PFSK-1 (cell line): ENCODE data around the gene CAND2.

ENCODE experiments used
- FOXP2 ChIP-seq: optimal IDR thresholded peaks from 2 replicates; pipeline ENCODE3; 2011; ENCODE audit warnings: borderline replicate concordance, control low read depth, inconsistent platforms; ENCODE audit not compliant: insufficient read depth; ENCODE audit errors: extremely low read length, extremely low read depth
- POLR2AphosphoS5 ChIP-seq: IDR thresholded peaks from 2 replicates; pipeline ENCODE4 v1.6.1; 2012; ENCODE audit warnings: low read depth, mild to moderate bottlenecking, control low read depth, low read length, moderate library complexity
- REST ChIP-seq, 2 experiments: IDR thresholded peaks; 2 replicates each; pipeline versions ENCODE4 v1.6.1 to v1.8.0; 2011 to 2012; ENCODE audit warnings: low read depth in 2 of 2, low read length in 2 of 2, control low read depth in 1 of 2, inconsistent platforms in 1 of 2, mild to moderate bottlenecking in 1 of 2, moderate library complexity in 1 of 2; ENCODE audit not compliant: insufficient read depth in 1 of 2
- SIN3A ChIP-seq: IDR thresholded peaks from 2 replicates; pipeline ENCODE4 v1.6.1; 2012; ENCODE audit warnings: mild to moderate bottlenecking, low read length, moderate library complexity, borderline replicate concordance; ENCODE audit not compliant: insufficient read depth
- TAF1 ChIP-seq: IDR thresholded peaks from 2 replicates; pipeline ENCODE4 v1.6.1; 2012; ENCODE audit warnings: low read length, control low read depth, borderline replicate concordance; ENCODE audit not compliant: insufficient read depth

- TF ChIP-seq REST (IDR thresholded peaks at IDR 0.05; ENCODE audit: insufficient read depth in 1 of 2, low read depth in 2 of 2, low read length in 2 of 2) = no peak
- no peak for TF ChIP-seq FOXP2
- no peak for TF ChIP-seq TAF1
- TF ChIP-seq POLR2AphosphoS5 = no peak
- TF ChIP-seq SIN3A = no peak
These were observed 19.3 kb upstream of the CAND2 start for GRCh38 chr3:12777171-12777570.
